Measurements from ENCODE around the gene TMPRSS11D.

The TMPRSS11D gene

GRCh38 chr4:67885762-67886161, 2.0 kb upstream of the TMPRSS11D start:
- ChIA-PET CTCF (no interaction called here), POLR2A (no interaction called here)
- Histone ChIP-seq H3K9me3 (ENCODE audit: control insufficient read depth, insufficient read depth, low read depth, low read length) (no peaks in the 10 kb centered on the region), H3K4me3 (ENCODE audit: low read depth, low read length) (no peak overlapping the region), H3K36me3 (ENCODE audit: control insufficient read depth in 2 of 2, insufficient read depth in 1 of 2, low read length in 2 of 2) (no peaks in the 10 kb centered on the region), H3K27ac (ENCODE audit: extremely low read depth, low read depth, low read length) (no peak overlapping the region), H3K4me1 (ENCODE audit: control insufficient read depth, insufficient read depth, low read length) (no peaks in the 10 kb centered on the region)
- TF ChIP-seq, protein P1, sequence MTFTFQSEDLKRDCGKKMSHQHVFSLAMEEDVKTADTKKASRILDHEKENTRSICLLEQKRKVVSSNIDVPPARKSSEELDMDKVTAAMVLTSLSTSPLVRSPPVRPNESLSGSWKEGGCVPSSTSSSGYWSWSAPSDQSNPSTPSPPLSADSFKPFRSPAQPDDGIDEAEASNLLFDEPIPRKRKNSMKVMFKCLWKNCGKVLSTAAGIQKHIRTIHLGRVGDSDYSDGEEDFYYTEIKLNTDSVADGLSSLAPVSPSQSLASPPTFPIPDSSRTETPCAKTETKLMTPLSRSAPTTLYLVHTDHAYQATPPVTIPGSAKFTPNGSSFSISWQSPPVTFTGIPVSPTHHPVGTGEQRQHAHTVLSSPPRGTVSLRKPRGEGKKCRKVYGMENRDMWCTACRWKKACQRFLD (tag by site-specific recombination; IDR thresholded peaks at IDR 0.05) = no peak
- TF ChIP-seq ZNF510 (tag by site-specific recombination; IDR thresholded peaks at IDR 0.05; ENCODE audit: insufficient replicate concordance) (no peak), ZNF18 (tag by site-specific recombination; IDR thresholded peaks at IDR 0.05) (no peak), ZNF350 (tag by site-specific recombination; IDR thresholded peaks at IDR 0.05) (no peak), FEZF1 (tag by site-specific recombination; IDR thresholded peaks at IDR 0.05) (no peak), ZNF530 (tag by site-specific recombination; IDR thresholded peaks at IDR 0.05; ENCODE audit: low read depth) (no peak), GFI1B (tag by site-specific recombination; IDR thresholded peaks at IDR 0.05) (no peak), ZBTB26 (tag by site-specific recombination; optimal IDR thresholded peaks at IDR 0.05) (no peak), ZNF366 (tag by site-specific recombination; conservative IDR thresholded peaks at IDR 0.05) (no peak), PBX3 (CRISPR knock-in tag; IDR thresholded peaks at IDR 0.05) (no peak), ZNF585B (tag by site-specific recombination; IDR thresholded peaks at IDR 0.05) (no peak)
- TF ChIP-seq, protein P2, sequence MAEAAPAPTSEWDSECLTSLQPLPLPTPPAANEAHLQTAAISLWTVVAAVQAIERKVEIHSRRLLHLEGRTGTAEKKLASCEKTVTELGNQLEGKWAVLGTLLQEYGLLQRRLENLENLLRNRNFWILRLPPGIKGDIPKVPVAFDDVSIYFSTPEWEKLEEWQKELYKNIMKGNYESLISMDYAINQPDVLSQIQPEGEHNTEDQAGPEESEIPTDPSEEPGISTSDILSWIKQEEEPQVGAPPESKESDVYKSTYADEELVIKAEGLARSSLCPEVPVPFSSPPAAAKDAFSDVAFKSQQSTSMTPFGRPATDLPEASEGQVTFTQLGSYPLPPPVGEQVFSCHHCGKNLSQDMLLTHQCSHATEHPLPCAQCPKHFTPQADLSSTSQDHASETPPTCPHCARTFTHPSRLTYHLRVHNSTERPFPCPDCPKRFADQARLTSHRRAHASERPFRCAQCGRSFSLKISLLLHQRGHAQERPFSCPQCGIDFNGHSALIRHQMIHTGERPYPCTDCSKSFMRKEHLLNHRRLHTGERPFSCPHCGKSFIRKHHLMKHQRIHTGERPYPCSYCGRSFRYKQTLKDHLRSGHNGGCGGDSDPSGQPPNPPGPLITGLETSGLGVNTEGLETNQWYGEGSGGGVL (tag by site-specific recombination; IDR thresholded peaks at IDR 0.05) = no peak
- TF ChIP-seq, protein P3, sequence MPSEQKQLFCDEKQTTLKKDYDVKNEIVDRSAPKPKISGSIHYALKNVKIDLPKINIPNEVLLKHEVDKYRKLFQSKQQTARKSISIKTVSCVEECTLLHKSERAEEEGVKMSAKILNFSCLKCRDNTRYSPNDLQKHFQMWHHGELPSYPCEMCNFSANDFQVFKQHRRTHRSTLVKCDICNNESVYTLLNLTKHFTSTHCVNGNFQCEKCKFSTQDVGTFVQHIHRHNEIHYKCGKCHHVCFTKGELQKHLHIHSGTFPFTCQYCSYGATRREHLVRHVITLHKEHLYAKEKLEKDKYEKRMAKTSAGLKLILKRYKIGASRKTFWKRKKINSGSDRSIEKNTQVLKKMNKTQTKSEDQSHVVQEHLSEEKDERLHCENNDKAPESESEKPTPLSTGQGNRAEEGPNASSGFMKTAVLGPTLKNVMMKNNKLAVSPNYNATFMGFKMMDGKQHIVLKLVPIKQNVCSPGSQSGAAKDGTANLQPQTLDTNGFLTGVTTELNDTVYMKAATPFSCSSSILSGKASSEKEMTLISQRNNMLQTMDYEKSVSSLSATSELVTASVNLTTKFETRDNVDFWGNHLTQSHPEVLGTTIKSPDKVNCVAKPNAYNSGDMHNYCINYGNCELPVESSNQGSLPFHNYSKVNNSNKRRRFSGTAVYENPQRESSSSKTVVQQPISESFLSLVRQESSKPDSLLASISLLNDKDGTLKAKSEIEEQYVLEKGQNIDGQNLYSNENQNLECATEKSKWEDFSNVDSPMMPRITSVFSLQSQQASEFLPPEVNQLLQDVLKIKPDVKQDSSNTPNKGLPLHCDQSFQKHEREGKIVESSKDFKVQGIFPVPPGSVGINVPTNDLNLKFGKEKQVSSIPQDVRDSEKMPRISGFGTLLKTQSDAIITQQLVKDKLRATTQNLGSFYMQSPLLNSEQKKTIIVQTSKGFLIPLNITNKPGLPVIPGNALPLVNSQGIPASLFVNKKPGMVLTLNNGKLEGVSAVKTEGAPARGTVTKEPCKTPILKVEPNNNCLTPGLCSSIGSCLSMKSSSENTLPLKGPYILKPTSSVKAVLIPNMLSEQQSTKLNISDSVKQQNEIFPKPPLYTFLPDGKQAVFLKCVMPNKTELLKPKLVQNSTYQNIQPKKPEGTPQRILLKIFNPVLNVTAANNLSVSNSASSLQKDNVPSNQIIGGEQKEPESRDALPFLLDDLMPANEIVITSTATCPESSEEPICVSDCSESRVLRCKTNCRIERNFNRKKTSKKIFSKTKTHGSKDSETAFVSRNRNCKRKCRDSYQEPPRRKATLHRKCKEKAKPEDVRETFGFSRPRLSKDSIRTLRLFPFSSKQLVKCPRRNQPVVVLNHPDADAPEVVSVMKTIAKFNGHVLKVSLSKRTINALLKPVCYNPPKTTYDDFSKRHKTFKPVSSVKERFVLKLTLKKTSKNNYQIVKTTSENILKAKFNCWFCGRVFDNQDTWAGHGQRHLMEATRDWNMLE (tag by site-specific recombination; conservative IDR thresholded peaks at IDR 0.05; ENCODE audit: low read depth) = no peak

All from HEK293 (cell line).